A549 (cell line): ENCODE results near the gene PGGT1B. TPM values are rescaled to one million over a fixed set of nuclear protein-coding genes. Genes with fewer than 3 reads are reported as not detected.
"Not testable (repeated sequence)": the region's sequence is repeated elsewhere in the genome, so short reads cannot be mapped to it uniquely, and the experiment has no call there.

Experiments
- ATAC-seq, 2 experiments: fragments of 200-7000 bp in 1 of 2; fragments of >200 bp in 1 of 2; cut with Nextera tagmentation in 1 of 2; cut with Tn5 transposase in 1 of 2; 3 replicates each; pipeline versions ENCODE4 v1.8.0 to v1.9.1; 2018 to 2020; ENCODE audit warnings: mild to moderate bottlenecking in 1 of 2, moderate library complexity in 1 of 2
- CTCF ChIA-PET: fragments of 300-600 bp; sonication (Branson Sonifier 250); formaldehyde crosslinking; extraction: SDS; loops from one replicate; lab custom pipeline; 2021; ENCODE audit warnings: antibody characterized with exemption, inconsistent platforms; lab: Yijun Ruan, JAX
- POLR2A ChIA-PET: fragments of 350-600 bp; formaldehyde crosslinking; extraction: SDS; loops from one replicate; lab custom pipeline; 2021; ENCODE audit warnings: antibody characterized with exemption, inconsistent platforms; lab: Yijun Ruan, JAX
- DNase-seq, 2 experiments: peaks; one replicate each; pipeline versions ENCODE4 v3.0.0 to v3.0.0-alpha.2; 2011 to 2016; ENCODE audit warnings: low read depth in 1 of 2, low spot score in 1 of 2
- FAIRE-seq: peaks from 2 replicates; lab custom pipeline; 2011; peaks lifted over from hg19 to GRCh38; lab: Jason Lieb, UNC
- H3K27ac ChIP-seq, 2 experiments: fragments of >200 bp; sonication (Bioruptor Twin); formaldehyde crosslinking; 3 replicates each; pipeline ENCODE4 v1.5.1; 2016 to 2017
- H3K4me1 ChIP-seq: fragments of >200 bp; sonication (Bioruptor Twin); formaldehyde crosslinking; 3 replicates; pipeline ENCODE4 v1.6.1; 2016
- H3K4me2 ChIP-seq: fragments of >200 bp; sonication (Bioruptor Twin); formaldehyde crosslinking; 3 replicates; pipeline ENCODE4 v1.6.1; 2016
- H3K4me3 ChIP-seq: fragments of >200 bp; sonication (Bioruptor Twin); formaldehyde crosslinking; 3 replicates; pipeline ENCODE4 v1.5.1; 2016
- H3K9me3 ChIP-seq: fragments of >200 bp; sonication (Bioruptor Twin); formaldehyde crosslinking; 3 replicates; pipeline ENCODE4 v1.6.1; 2016
- BHLHE40 ChIP-seq: IDR thresholded peaks from 2 replicates; pipeline ENCODE4 v1.6.1; 2012; ENCODE audit warnings: low read depth, low read length, inconsistent platforms
- CEBPB ChIP-seq, 2 experiments: fragments of >200 bp in 1 of 2; sonication (Bioruptor Twin) in 1 of 2; formaldehyde crosslinking in 1 of 2; IDR thresholded peaks; 2 replicates each; pipeline ENCODE4 v1.6.1; 2012 to 2016
- HMGXB4 ChIP-seq: fragments of 250-450 bp; sonication (Bioruptor Pico); IDR thresholded peaks from 2 replicates; pipeline ENCODE4 v1.5.0; 2021; ENCODE audit warnings: mild to moderate bottlenecking, moderate library complexity, borderline replicate concordance
- HOXB13 ChIP-seq: fragments of 250-450 bp; sonication (Bioruptor Pico); IDR thresholded peaks from 2 replicates; pipeline ENCODE4 v1.5.0; 2020; ENCODE audit warnings: low read depth, mild to moderate bottlenecking, moderate library complexity
- HOXB5 ChIP-seq: fragments of 250-450 bp; sonication (Bioruptor Pico); IDR thresholded peaks from 2 replicates; pipeline ENCODE4 v1.5.0; 2020; ENCODE audit warnings: mild to moderate bottlenecking, moderate library complexity
- KDM5A ChIP-seq: fragments of 200-600 bp; sonication (generic); IDR thresholded peaks from 2 replicates; pipeline ENCODE4 v1.6.1; 2016; ENCODE audit warnings: antibody characterized with exemption, mild to moderate bottlenecking
- RAD21 ChIP-seq, 2 experiments: fragments of >200 bp in 1 of 2; sonication (Bioruptor Twin) in 1 of 2; formaldehyde crosslinking in 1 of 2; IDR thresholded peaks in 1 of 2; conservative IDR thresholded peaks in 1 of 2; 2 replicates in 1 of 2; 3 replicates in 1 of 2; pipeline ENCODE4 v1.6.1; 2012 to 2018; ENCODE audit warnings: inconsistent platforms in 1 of 2
- SMC3 ChIP-seq: fragments of >200 bp; sonication (Bioruptor Twin); formaldehyde crosslinking; IDR thresholded peaks from 3 replicates; pipeline ENCODE4 v1.6.1; 2018; ENCODE audit warnings: inconsistent platforms
- TP53 ChIP-seq: fragments of 250-450 bp; sonication (Bioruptor Pico); IDR thresholded peaks from 2 replicates; pipeline ENCODE4 v1.5.0; 2021; ENCODE audit warnings: mild to moderate bottlenecking, moderate library complexity
- ZSCAN20 ChIP-seq: fragments of 250-450 bp; sonication (Bioruptor Pico); IDR thresholded peaks from 2 replicates; pipeline ENCODE4 v1.8.0; 2022; ENCODE audit warnings: mild to moderate bottlenecking, moderate library complexity
- WGBS: methylation state at CpG from one replicate; pipeline ENCODE4 v1.1.6; 2017; ENCODE audit errors: missing lambda C conversion rate; 5-methylcytosine and 5-hydroxymethylcytosine counted together
- polyA plus RNA-seq, 4 experiments: library from polyadenylated mRNA; depleted of rRNA in 3 of 4; stranded (reverse); fragments of >200 nt; fragmentation: RNase III in 1 of 4; extraction: RNeasy Plus Mini Kit Qiagen cat#74134 plus additional on column Dnase treatment in 1 of 4; gene quantifications; 2 replicates in 3 of 4; 3 replicates in 1 of 4; pipeline ENCODE4 v1.2.3, GENCODE V29; 2011 to 2017
- TF ChIP-seq, protein P1 (sequence below): fragments of >200 bp; sonication (Bioruptor Twin); formaldehyde crosslinking; IDR thresholded peaks from 3 replicates; pipeline ENCODE4 v1.5.1; 2016
- TF ChIP-seq, protein P2 (sequence below): fragments of 150-350 bp; IDR thresholded peaks from 2 replicates; pipeline ENCODE4 v1.6.1; 2014; ENCODE audit warnings: low read depth, mild to moderate bottlenecking, low read length
- TF ChIP-seq, protein P3 (sequence below): fragments of >200 bp; sonication (Bioruptor Twin); formaldehyde crosslinking; IDR thresholded peaks from 2 replicates; pipeline ENCODE4 v1.6.1; 2016

Gene PGGT1B
- polyA plus RNA-seq, 2 of the 4 experiments (the other 2 are of a cell fraction), result 6.7 to 15.9 TPM

GRCh38 chr5:115260248-115260647 is 2.4 kb downstream of the PGGT1B start:
- Histone ChIP-seq H3K4me2 (no peak overlapping the region), H3K4me1 (peaks cover 11% of the 10 kb centered on the region), H3K9me3 (no peaks in the 10 kb centered on the region), H3K27ac (no peak overlapping the region), H3K4me3 (no peak overlapping the region)
- ChIA-PET POLR2A (no interaction called here), CTCF (no interaction called here)
- no peak for FAIRE-seq
- WGBS, result 94% methylated on average over 2 of the region's 2 CpGs
- DNase-seq, result no peak
- TF ChIP-seq TP53 (CRISPR knock-in tag), result no peak
- ATAC-seq, result no peak

GRCh38 chr5:115257981-115258380 is 4.7 kb downstream of the PGGT1B start:
- TF ChIP-seq HMGXB4 (CRISPR knock-in tag), result no peak
- TF ChIP-seq HOXB13 (CRISPR knock-in tag), result no peak
- no peak overlapping the region for H3K4me2 ChIP-seq
- H3K27ac ChIP-seq, result no peak overlapping the region
- DNase-seq (no peak), ATAC-seq (no peak), FAIRE-seq (no peak)
- H3K4me3 ChIP-seq, result no peak overlapping the region
- no peaks in the 10 kb centered on the region for H3K9me3 ChIP-seq
- POLR2A ChIA-PET, result interaction anchor here (0.6 kb wide), 1 partner anchor 1665 kb away, joined by 3 read pairs; no protein-coding TSS in a partner anchor
- H3K4me1 ChIP-seq, result peaks cover 11% of the 10 kb centered on the region
- CTCF ChIA-PET, result interaction anchor here (1.2 kb wide), 1 partner anchor 11 kb away, joined by 6 read pairs; no protein-coding TSS in a partner anchor

GRCh38 chr5:115249379-115249778 is 13.3 kb downstream of the PGGT1B start:
- H3K4me1 ChIP-seq, FAIRE-seq, DNase-seq, H3K27ac ChIP-seq, H3K4me2 ChIP-seq, H3K4me3 ChIP-seq, POLR2A ChIA-PET, ATAC-seq, H3K9me3 ChIP-seq: not testable (repeated sequence)
- CTCF ChIA-PET, result interaction anchor here (2.5 kb wide), 1 partner anchor 151 kb away, joined by 7 read pairs; no protein-coding TSS in a partner anchor
- WGBS, result 75% methylated on average over 5 of the region's 5 CpGs

GRCh38 chr5:115246361-115246991 is 16.2 kb downstream of the PGGT1B start:
- ATAC-seq (peak; percentile 73 to 87; a peak in 5 of 6 replicates), FAIRE-seq (peak; percentile 86), DNase-seq (peak; percentile 23 to 33)
- POLR2A ChIA-PET, result no interaction called here
- TF ChIP-seq CEBPB (IDR thresholded peaks at IDR 0.05) (peak in 1 of 2 experiments; percentile 49; a peak in 1 of 4 replicates), HOXB5 (CRISPR knock-in tag) (no peak), KDM5A (no peak), BHLHE40 (no peak), ZSCAN20 (CRISPR knock-in tag) (no peak), SMC3 (peak; percentile 71), RAD21 (conservative IDR thresholded peaks at IDR 0.05 in 1 of 2, IDR thresholded peaks at IDR 0.05 in 1 of 2) (peak; percentile 82 to 83)
- TF ChIP-seq, protein P1, sequence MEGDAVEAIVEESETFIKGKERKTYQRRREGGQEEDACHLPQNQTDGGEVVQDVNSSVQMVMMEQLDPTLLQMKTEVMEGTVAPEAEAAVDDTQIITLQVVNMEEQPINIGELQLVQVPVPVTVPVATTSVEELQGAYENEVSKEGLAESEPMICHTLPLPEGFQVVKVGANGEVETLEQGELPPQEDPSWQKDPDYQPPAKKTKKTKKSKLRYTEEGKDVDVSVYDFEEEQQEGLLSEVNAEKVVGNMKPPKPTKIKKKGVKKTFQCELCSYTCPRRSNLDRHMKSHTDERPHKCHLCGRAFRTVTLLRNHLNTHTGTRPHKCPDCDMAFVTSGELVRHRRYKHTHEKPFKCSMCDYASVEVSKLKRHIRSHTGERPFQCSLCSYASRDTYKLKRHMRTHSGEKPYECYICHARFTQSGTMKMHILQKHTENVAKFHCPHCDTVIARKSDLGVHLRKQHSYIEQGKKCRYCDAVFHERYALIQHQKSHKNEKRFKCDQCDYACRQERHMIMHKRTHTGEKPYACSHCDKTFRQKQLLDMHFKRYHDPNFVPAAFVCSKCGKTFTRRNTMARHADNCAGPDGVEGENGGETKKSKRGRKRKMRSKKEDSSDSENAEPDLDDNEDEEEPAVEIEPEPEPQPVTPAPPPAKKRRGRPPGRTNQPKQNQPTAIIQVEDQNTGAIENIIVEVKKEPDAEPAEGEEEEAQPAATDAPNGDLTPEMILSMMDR, result peak; percentile 82
- TF ChIP-seq, protein P2, sequence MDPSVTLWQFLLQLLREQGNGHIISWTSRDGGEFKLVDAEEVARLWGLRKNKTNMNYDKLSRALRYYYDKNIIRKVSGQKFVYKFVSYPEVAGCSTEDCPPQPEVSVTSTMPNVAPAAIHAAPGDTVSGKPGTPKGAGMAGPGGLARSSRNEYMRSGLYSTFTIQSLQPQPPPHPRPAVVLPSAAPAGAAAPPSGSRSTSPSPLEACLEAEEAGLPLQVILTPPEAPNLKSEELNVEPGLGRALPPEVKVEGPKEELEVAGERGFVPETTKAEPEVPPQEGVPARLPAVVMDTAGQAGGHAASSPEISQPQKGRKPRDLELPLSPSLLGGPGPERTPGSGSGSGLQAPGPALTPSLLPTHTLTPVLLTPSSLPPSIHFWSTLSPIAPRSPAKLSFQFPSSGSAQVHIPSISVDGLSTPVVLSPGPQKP, result no peak
- TF ChIP-seq, protein P3, sequence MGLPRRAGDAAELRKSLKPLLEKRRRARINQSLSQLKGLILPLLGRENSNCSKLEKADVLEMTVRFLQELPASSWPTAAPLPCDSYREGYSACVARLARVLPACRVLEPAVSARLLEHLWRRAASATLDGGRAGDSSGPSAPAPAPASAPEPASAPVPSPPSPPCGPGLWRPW, result no peak
- Histone ChIP-seq H3K9me3 (peaks cover 3% of the 10 kb centered on the region; the same call in 1 of the 3 replicates), H3K4me2 (no peak overlapping the region), H3K4me1 (no peaks in the 10 kb centered on the region), H3K4me3 (no peak overlapping the region), H3K27ac (no peak overlapping the region)
- CTCF ChIA-PET, result interaction anchor here (0.7 to 2.0 kb wide), 7 partner anchors 12 to 796 kb away, joined by 3 to 8 read pairs (median 4); partner anchors contain the start of gene CCDC112
- WGBS, result 29% methylated on average over 3 of the region's 3 CpGs
